Kidney (tissue), 14 donors: ENCODE measurements around the gene MRNIP. TPM values are rescaled to one million over a fixed set of nuclear protein-coding genes. Genes with fewer than 3 reads are reported as not detected.
"Not testable (repeated sequence)": the region's sequence is repeated elsewhere in the genome, so short reads cannot be mapped to it uniquely, and the experiment has no call there.

Source experiments
- DNase-seq, 5 donors: peaks; one replicate each; pipeline ENCODE4 v3.0.0-alpha.2; 2013 to 2020
- FAIRE-seq: peaks from 2 replicates; lab custom pipeline; 2012; peaks lifted over from hg19 to GRCh38; lab: Jason Lieb, UNC
- H3K27ac ChIP-seq, 2 donors: one replicate each; pipeline ENCODE4 v1.7.0; 2013; ENCODE audit warnings: low read depth in 2 of 2, low read length in 2 of 2, inconsistent platforms in 1 of 2
- H3K27me3 ChIP-seq: one replicate; pipeline ENCODE4 v1.7.1; 2013; ENCODE audit warnings: low read length, inconsistent platforms; ENCODE audit not compliant: control insufficient read depth, insufficient read depth
- H3K36me3 ChIP-seq, 3 donors: one replicate each; pipeline versions ENCODE4 v1.7.0 to v1.7.1; 2013; ENCODE audit warnings: low read length in 3 of 3, control low read depth in 1 of 3, inconsistent platforms in 1 of 3; ENCODE audit not compliant: insufficient read depth in 3 of 3, control insufficient read depth in 2 of 3
- H3K4me1 ChIP-seq, 3 donors: one replicate each; pipeline versions ENCODE4 v1.7.0 to v1.7.1; 2013; ENCODE audit warnings: low read length in 3 of 3, inconsistent platforms in 1 of 3, low read depth in 1 of 3; ENCODE audit not compliant: control insufficient read depth in 2 of 3, insufficient read depth in 2 of 3
- H3K4me3 ChIP-seq, 3 donors: one replicate each; pipeline versions ENCODE4 v1.7.0 to v1.8.1; 2013; ENCODE audit warnings: low read length in 3 of 3, control low read depth in 1 of 3, inconsistent platforms in 1 of 3
- H3K9ac ChIP-seq, 3 donors: one replicate each; pipeline versions ENCODE4 v1.7.0 to v1.7.1; 2013; ENCODE audit warnings: low read length in 3 of 3, control low read depth in 1 of 3, inconsistent platforms in 1 of 3
- H3K9me3 ChIP-seq, 3 donors: one replicate each; pipeline versions ENCODE4 v1.7.0 to v1.7.1; 2013; ENCODE audit warnings: low read length in 3 of 3, control low read depth in 1 of 3, inconsistent platforms in 1 of 3; ENCODE audit not compliant: control insufficient read depth in 2 of 3, insufficient read depth in 1 of 3
- intact Hi-C: fragments of 100-400 bp; cut with DNase I; formaldehyde crosslinking; loops from one replicate; pipeline ENCODE4 v1.11.1; 2022
- polyA plus RNA-seq: library from polyadenylated mRNA; stranded (reverse); fragments of 350-450 nt; fragmentation: Illumina TruSeq; extraction: RNeasy Lipid Tissue Mini Kit (QIAGEN cat#74804); gene quantifications from one replicate; pipeline ENCODE4 v1.2.3, GENCODE V29; 2014; ENCODE audit warnings: low read depth, low replicate concordance; ENCODE audit not compliant: insufficient read depth
- total RNA-seq: library from RNA; stranded (reverse); fragmentation: NEBNext Ultra II Directional; extraction: Animal tissue kit (Norgen Biotek cat#: 25700); gene quantifications from one replicate; pipeline ENCODE4 v1.2.1, GENCODE V29; 2021
- TF ChIP-seq, protein P1 (sequence below): IDR thresholded peaks from 3 replicates; pipeline ENCODE4 v1.5.1; 2012; ENCODE audit warnings: mild to moderate bottlenecking, moderate library complexity, borderline replicate concordance; ENCODE audit not compliant: insufficient read depth; ENCODE audit errors: extremely low read depth
- donor health status: control.
- donor health status: control.
- donor health status: control.
- donor health status: control.
- donor health status: control.
- donor health status: DM: yes; HTN: yes; CAD: no.
- donor health status: Normal renal cell carcinoma (clear cell type).

MRNIP gene
- total and polyA plus RNA-seq, 2 donors from 2014 or later: 25.3 to 36.6 TPM

DNA sequence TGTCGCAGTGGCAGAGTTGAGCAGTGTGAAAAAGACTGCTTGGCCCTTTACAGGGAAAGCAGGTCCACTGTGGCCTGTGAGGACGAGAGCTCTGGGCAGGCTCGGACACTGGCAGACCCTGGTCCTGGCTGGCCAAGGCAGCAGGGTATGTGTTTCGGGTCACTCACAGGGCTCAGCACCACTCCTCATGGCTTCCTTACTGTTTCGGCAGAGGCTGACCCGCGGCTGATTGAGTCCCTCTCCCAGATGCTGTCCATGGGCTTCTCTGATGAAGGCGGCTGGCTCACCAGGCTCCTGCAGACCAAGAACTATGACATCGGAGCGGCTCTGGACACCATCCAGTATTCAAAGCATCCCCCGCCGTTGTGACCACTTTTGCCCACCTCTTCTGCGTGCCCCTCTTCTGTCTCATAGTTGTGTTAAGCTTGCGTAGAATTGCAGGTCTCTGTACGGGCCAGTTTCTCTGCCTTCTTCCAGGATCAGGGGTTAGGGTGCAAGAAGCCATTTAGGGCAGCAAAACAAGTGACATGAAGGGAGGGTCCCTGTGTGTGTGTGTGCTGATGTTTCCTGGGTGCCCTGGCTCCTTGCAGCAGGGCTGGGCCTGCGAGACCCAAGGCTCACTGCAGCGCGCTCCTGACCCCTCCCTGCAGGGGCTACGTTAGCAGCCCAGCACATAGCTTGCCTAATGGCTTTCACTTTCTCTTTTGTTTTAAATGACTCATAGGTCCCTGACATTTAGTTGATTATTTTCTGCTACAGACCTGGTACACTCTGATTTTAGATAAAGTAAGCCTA, 22.2 kb downstream of the MRNIP start:
- peak in 1 of 5 donors; percentile 84 for DNase-seq
- no peak for FAIRE-seq
- Histone ChIP-seq H3K9ac (no peak overlapping the region), H3K4me1 (peaks cover 0 to 14% (median 0%) of the 10 kb centered on the region in 3 donors), H3K9me3 (no peaks in the 10 kb centered on the region), H3K27ac (peak overlapping the region in 1 of 2 donors; percentile 71), H3K4me3 (no peak overlapping the region), H3K36me3 (peaks cover 2 to 55% (median 39%) of the 10 kb centered on the region in 3 donors), H3K27me3 (no peaks in the 10 kb centered on the region)
- intact Hi-C loops: no loop called here
- TF ChIP-seq, protein P1, sequence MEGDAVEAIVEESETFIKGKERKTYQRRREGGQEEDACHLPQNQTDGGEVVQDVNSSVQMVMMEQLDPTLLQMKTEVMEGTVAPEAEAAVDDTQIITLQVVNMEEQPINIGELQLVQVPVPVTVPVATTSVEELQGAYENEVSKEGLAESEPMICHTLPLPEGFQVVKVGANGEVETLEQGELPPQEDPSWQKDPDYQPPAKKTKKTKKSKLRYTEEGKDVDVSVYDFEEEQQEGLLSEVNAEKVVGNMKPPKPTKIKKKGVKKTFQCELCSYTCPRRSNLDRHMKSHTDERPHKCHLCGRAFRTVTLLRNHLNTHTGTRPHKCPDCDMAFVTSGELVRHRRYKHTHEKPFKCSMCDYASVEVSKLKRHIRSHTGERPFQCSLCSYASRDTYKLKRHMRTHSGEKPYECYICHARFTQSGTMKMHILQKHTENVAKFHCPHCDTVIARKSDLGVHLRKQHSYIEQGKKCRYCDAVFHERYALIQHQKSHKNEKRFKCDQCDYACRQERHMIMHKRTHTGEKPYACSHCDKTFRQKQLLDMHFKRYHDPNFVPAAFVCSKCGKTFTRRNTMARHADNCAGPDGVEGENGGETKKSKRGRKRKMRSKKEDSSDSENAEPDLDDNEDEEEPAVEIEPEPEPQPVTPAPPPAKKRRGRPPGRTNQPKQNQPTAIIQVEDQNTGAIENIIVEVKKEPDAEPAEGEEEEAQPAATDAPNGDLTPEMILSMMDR: no peak

DNA sequence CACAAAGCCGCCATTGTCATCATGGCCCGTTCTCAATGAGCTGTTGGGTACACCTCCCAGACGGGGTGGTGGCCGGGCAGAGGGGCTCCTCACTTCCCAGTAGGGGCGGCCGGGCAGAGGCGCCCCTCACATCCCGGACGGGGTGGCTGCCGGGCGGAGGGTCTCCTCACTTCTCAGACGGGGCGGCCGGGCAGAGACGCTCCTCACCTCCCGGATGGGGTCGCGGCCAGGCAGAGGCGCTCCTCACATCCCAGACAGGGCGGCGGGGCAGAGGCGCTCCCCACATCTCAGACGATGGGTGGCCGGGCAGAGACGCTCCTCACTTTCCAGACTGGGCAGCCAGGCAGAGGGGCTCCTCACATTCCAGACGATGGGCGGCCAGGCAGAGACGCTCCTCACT, 23.7 kb downstream of the MRNIP start:
- FAIRE-seq, H3K9me3 ChIP-seq, H3K4me3 ChIP-seq, intact Hi-C loops, H3K9ac ChIP-seq, H3K27me3 ChIP-seq, H3K27ac ChIP-seq: not testable (repeated sequence)
- DNase-seq: peak in 1 of 5 donors; percentile 52
- Histone ChIP-seq H3K4me1 (peaks cover 0 to 14% (median 3%) of the 10 kb centered on the region in 3 donors), H3K36me3 (peaks cover 6 to 54% (median 47%) of the 10 kb centered on the region in 3 donors)

DNA sequence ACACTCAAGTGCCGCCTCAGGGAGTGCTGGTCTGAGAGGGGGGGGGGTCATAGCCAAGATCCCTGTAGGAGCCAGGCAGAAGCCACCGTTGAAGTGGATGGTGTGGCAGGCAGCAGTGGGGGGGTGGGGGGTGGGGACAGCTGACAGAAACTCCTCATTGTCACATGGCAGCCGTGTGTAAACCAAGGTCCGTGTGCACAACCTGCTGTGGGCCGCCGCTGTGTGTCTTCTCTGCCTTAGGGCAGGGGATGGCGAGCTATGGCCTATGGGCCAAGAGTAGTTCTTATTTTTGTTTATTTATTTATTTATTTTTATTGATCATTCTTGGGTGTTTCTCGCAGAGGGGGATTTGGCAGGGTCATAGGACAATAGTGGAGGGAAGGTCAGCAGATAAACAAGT, 24.5 kb downstream of the MRNIP start:
- Histone ChIP-seq H3K4me3 (no peak overlapping the region), H3K9ac (no peak overlapping the region), H3K4me1 (peaks cover 0 to 15% (median 3%) of the 10 kb centered on the region in 3 donors), H3K9me3 (no peaks in the 10 kb centered on the region), H3K27ac (no peak overlapping the region), H3K27me3 (no peaks in the 10 kb centered on the region), H3K36me3 (peaks cover 6 to 59% (median 52%) of the 10 kb centered on the region in 3 donors)
- intact Hi-C loops: no loop called here
- TF ChIP-seq, protein P1: no peak
- no peak for FAIRE-seq
- peak in 1 of 5 donors; percentile 16 for DNase-seq

DNA sequence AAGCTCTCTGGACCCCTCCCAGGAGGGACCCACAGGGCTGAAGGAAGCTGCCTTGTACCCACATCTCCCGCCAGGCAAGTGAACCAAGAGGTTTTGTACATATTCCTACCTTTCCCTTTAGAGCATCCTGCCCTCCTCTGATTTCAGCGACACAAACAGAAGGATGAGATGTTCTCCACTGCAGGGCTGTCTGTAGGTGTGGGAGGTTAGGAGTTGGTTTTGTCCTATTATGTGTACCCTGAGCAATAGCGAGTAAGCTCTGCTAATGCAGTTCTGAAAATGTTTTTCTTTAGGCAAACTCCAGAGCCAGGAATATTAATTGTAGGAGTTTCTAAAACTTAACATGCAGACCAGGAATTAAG, 24.9 kb downstream of the MRNIP start:
- peaks cover 7 to 63% (median 56%) of the 10 kb centered on the region in 3 donors for H3K36me3 ChIP-seq
- FAIRE-seq: no peak
- H3K4me1 ChIP-seq: peaks cover 0 to 20% (median 3%) of the 10 kb centered on the region in 3 donors

More for the DNA sequence above, 24.9 kb downstream of the MRNIP start:
- Histone ChIP-seq H3K4me3 (no peak overlapping the region), H3K27ac (no peak overlapping the region), H3K9me3 (no peaks in the 10 kb centered on the region), H3K27me3 (no peaks in the 10 kb centered on the region), H3K9ac (no peak overlapping the region)
- TF ChIP-seq, protein P1: no peak
- no peak for DNase-seq
- intact Hi-C loops: no loop called here
